CD4-positive, alpha-beta T cell treated with Interleukin-4 for 4 hours (primary cell): ENCODE results near the gene SNAPC1.
"Not testable (repeated sequence)": the region's sequence is repeated elsewhere in the genome, so short reads cannot be mapped to it uniquely, and the experiment has no call there.

Experiments
- DNase-seq: peaks from one replicate; pipeline ENCODE4 v3.0.0-alpha.2; 2020

The SNAPC1 gene

DNA sequence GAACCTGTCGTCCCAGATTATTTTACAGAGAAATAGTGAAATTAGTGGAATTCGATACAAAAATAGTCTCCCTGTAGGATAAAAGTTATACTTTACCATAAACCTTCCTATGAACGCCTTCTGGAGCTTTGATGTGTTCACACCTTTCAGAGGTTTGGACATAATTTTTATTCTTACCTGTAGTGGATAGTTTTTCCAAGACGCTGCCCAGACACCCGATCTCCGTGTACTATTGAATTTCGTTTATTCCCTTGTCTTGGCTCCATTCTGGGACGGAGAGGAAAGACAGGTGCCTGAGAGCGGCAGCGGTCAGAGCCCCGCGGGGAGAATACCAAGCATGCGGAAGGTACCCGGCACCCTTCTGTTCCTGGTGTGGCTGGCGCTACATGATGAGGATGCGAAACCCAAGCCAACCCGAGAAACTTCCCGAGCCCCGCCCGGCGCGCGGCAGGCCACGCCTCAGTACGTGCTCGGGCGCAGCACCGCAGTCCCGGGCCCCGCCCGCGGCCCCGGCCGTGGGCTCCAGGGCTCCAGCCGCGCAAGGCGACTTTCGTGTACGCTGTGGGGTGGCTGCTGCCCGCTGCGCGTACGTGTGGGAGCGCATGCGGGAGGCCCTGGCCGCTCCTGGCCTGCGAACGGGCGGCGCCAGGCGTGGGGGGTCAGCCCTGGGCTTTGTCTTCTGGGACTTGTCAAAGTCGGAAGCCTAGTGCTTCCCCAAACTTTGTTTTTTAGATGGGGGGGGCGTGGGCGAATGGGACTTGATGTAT is 11.3 kb upstream of the SNAPC1 start:
- peak; percentile 69 for DNase-seq

DNA sequence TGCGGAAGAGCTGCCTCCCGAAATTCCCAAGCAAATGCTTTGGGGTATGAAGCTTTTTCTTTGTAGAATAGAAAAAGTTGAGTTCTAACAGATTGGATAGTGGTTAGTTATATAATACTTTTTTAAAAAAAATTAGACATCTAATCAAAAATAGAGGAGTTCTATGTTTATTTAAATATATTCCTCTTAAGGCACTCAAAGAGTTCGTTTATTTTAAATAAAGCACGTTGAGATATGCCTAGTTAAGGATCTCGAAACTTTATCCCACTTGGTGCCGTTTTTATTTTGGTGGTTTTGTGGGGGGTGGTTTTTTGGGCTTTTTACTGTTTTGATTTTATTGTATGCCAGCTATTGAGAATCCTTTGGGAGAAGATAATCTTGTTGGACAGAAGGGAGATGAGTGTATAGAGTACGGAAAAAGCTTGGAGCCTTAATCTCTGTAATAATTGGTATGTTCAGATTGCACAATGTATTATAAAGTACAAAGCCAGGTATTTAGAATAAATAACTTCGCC is 10.7 kb upstream of the SNAPC1 start:
- no peak for DNase-seq

DNA sequence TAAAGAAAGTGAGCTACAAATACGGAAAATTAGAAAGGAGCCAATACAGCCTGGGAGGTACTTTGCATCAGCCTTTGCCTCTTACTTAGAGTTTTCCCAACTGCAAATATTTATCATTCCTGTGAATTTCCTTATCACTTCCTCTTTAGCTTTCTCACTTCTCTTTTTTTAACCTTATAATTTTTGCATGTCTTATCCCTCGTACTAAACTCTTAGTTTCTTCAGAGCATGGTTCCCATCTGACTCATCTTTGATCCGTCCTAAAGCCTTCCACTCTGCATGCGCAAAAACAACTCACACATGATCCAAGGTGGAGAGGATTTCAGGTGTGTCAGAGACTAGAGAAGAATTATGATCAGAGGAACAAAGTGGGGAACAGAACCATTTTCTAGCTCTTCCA is 9.6 kb upstream of the SNAPC1 start:
- DNase-seq, result no peak

DNA sequence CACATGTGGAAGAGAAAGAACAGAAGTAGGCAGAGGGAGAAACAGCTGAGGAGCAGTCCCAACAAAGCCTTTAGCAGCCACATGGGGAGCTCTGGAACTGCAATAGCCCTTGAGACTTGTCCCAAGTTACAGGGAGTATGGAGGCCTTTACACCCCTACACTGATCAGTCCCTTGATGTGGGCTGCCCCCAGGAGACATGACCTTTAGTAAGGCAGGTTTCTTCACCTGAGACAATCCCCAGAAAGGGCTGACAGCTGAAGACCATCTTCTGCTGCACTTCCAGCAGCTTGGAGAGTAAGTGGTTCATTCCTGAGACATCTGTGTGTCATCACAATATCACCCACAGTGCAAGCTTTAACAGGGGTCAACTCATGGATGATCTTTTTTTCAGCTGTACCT is 8.6 kb upstream of the SNAPC1 start:
- no peak for DNase-seq

DNA sequence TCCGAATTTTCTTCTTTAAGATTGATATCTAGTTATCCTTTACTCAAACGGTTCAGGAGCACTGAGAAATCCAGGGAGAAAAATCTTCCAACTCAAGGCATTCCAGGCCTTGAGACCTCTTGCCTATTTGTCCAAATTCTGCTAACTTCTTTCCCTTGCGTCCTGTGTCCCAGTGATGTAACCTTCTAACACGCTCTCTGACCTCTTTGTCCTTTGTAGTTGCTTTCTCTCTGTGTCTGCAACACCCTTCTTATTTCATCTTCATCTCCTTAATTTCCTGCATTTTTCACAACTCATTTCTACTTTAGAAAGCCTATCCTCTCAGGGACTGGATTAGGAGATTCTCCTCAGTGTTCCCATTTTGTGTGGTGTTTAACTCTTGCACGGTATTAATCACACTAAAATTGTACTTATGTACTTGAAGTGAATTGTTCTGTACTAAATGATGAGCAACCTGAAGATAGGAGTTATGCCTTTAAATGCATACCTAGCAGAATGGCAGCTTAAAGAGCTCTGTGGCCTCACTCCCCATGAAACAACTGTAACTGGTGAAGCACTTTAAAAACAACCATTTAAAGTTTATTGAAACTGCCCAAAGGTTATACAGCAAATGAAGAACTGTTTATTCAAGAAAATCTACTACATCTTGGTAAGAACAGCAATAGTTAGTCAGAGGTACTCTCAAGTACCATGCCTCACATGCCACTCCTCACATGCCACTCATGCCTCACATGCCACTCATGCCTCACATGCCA is 7.4 kb upstream of the SNAPC1 start:
- DNase-seq, result no peak

DNA sequence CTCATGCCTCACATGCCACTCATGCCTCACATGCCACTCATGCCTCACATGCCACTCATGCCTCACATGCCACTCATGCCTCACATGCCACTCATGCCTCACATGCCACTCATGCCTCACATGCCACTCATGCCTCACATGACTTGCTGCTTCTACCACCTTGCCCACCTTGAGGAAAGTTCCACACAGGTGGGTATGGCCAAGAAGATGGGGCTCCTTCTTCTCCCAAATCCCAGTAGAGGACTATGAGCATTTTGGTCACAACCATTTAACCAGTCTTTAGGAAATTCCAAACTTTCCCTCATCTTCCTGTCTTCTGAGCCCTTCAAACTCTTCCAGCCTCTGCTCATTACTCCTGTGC is 6.9 kb upstream of the SNAPC1 start:
- not testable (repeated sequence) for DNase-seq

DNA sequence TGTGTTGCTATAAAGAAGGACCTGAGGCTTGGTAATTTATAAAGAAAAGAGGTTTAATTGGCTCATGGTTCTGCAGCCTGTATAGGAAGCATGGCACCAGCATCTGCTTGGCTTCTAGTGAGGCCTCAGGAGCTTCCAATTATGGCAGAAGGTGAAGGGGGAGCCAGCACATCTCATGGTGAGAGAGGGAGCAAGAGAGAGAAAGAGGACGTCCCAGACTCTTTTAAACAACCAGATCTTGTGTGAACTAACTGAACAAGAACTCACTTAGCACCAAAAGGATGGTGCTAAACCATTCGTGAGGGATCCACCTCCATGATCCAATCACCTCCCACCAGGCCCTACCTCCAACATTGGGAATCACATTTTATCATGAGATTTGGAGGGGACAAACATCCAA is 6.1 kb upstream of the SNAPC1 start:
- DNase-seq, result no peak

DNA sequence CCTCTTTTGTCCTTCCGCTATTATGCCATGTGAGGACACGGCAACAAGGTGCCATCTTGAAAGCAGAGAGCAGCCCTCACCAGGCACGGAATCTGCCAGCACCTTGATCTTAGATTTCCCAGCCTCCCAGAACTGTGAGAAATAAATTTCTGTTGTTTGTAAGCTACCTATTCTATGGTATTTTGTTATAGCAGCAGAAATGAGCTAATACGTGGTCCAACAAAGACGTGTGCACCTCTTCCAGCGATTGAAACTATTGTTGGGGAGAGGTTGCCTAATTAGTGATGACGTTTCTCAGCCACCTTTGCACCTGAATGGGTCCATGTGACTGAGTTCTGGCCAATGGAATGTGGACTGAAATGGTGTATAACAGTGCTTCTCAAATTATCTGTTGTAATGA is 2.3 kb upstream of the SNAPC1 start:
- no peak for DNase-seq

DNA sequence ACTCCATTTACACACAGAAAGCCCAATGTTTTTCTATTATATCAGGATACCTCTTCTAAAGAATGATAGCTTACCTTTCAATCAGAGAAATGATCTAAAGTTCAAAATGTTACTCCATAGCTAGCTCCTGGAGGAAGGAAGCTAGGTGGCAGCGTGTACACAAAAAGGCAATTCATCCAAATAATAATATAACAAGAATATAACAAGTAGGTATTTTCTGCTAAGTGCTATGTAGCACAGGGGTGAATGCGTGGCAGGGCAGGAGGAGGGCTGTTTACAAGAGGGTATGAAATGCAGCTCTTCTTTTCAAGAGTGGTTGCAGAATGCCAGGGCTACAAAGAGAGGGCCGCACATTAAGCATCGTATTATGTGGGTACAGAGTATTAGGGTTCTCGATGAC is 663 bp upstream of the SNAPC1 start:
- peak; percentile 5 for DNase-seq

DNA sequence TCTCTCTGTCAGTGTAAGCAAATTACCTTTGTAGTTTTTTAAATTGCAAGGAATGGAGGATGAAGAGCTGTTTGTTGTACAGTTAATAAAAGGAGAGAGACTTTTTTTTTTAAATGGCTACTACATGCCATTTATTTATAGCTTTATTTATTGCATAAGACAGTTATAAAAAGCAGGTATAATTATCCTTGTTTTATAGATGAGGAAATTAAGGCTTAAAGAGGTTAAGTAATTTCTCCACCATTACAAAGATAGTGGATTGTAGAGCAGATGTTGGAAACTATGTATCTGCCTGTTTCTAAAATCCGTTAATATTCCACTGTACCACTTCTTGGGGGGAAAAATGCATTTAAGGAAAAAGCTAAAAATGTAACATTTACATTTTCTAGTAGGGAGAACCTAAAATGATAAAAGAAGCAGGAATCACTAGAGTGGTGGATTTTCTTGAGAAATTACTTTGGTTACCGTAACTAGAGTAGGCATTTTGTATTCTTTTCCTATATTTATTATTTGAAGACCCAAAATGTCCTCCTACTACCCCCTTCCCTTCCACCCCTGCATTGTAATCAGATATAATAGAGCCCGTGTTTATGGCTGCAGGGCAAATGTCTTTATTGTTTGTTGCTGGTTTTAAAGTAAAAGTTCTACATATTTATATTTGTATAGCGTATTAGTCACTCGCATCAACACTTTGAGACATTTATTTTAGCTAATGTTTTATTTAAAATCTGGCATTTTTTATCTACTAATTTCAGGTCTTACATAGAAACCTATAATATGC is 2.3 kb downstream of the SNAPC1 start:
- no peak for DNase-seq

DNA sequence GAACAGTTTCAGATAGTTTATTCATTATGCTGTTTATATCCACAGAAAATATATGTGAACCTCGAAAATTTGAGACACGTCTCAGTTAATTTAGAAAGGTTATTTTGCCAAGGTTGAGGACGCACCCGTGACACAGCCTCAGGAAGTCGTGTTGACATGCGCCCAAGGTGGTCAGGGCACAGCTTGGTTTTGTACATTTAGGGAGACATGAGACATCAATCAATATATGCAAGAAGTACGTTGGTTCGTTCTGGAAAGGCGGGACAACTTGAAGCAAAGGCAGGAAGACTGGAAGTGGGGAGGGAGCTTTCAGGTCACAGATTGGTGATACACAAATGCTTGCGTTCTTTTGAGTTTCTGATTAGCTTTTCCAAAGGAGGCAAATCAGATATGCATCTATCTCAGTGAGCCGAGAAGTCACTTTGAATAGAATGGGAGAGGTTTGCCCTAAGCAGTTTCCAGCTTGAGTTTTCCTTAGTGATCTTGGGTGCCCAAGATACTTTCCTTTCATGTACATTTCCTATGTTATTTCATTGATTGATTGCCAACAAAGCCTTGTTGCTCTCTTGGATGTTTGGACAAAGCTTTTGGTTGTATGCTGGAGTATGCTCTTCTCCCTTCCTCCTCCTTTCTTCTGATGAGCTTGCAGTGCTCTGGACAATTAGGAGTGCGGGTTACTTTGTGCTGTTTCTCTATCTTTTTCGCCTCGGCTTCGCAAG is 3.2 kb downstream of the SNAPC1 start:
- no peak for DNase-seq

DNA sequence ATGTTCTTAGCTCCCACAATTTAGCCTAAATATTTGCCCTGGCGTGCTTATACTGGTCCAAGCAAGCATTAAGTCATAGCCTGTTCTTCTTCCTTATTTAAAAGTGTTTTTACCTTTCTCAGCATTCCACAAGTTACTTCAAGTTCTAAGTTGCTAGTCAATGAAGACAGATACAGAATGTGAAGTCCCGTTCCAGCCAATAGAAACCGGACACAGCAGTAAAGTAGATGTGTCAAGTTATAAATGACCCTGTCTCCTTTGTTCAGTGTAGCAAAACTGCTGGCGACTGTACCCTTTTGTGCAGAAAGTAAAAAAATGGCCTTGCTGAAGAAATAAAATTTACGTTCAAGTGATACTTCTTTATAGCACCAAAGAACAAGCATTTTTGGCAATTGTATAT is 3.9 kb downstream of the SNAPC1 start:
- DNase-seq, result no peak

DNA sequence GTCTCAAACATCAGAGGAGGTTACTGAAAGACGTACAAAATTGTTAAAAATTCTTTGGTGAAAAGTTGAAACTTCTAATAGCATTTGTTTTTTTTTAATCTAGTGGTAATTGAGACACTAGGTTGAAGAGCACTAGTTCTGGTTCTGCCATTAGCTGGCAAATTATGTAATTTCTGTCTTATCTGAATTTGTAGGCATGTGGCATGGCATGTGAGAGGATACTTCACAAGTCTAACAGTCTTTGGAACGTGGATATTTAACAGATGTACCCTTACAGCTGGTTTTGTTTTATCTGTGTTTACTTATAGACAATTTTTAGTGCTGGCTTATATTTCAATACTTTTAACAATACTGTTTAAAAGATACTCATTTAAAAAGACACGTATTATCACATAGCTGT is 6.0 kb downstream of the SNAPC1 start:
- no peak for DNase-seq

DNA sequence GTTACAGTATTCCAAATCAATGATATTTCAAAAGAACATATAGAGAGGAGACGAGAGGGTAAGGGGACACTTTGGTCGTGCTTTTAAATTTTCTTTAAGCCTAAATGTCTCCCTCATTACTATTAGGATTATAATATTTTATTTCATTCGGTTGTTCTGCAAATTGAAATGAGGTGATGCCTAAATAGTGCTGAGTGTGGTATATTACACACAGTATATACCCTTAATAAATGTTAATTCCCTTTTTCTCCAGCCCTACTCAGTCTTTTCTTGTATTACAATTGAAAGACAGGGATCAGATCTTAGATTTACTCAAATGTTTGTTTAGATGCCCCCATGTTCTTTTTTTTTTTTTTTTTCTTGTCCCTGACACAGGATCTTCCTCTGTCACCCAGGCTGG is 7.7 kb downstream of the SNAPC1 start:
- DNase-seq, result no peak

DNA sequence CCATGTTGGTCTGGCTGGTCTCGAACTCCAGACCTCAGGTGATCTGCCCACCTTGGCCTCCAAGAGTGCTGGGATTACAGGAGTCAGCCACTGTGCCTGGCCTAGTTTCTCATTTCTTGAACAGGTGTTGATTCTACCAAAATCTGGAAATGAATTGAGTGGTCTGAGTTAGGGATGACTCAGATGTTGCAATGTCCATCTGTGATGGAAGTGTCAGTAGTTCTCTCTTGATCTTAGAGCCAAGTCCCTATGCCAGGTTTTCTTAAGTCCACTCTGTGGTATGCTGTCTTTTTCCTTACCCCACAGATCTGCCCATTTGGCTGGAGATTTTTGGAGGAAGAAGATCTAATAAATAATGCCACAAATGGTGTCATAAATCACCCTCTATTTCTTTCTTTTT is 12.6 kb downstream of the SNAPC1 start:
- no peak for DNase-seq

DNA sequence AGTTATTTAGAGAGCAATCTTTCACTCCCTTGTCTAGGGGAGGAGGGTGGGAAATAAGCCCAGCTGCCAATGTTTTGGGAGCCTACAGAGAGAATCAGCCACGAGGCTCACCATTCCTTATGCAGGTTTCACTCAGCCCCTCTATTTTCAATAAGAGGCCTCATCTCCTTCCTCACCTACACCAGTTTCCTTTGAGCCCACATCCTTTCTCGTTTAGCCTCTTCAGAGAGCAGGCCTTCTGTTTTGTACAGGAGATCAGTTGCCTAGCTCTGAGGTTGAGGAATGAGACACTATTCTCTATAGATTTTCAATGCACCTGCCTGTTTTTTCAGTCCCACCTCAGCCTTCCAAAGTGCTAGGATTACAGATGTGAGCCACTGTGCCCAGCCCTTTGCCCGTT is 17.9 kb downstream of the SNAPC1 start:
- peak; percentile 2 for DNase-seq

DNA sequence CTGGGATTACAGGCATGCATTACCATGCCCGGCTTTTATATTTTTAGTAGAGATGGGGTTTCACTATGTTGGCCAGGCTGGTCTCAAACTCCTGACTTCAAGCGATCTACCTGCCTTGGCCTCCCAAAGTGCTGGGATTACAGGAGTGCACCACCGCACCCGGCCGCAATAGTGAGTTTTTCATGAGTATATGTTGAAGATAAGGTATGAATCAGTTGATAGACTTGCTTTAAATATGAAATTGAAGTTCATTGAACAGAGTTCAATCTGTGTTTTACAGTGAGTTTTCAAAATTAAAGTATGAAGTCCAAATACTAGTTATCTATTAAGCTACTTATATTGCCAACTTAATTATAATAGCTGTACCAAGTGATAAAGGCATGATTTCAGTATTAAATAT is 35.1 kb downstream of the SNAPC1 start:
- DNase-seq, result no peak

DNA sequence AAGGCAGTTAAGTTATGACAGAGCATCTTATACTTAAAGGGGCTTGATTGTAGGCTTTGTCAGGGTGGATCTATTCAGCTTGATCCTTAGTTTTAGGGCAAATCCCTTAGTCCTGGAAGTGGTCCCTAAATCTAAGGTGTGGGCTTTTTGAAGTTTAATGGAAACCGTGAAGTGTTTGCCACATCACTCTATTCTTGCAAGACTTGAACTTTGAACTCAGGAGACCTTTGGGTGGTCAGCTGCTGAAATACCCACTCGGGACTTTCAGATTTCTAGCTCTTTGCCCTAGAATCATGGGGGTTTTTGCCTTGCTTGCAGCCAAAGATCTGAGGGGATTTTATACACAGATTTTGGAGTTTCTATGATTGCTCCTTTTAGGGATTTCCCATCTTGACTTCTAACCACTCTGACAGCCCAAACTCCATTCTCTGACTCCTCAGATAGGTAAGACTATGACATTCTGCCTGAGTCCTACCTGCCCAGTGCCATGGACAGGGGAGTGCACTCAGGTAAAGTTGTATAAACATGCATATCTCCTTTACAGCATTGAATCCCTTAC is 39.9 kb downstream of the SNAPC1 start:
- no peak for DNase-seq

DNA sequence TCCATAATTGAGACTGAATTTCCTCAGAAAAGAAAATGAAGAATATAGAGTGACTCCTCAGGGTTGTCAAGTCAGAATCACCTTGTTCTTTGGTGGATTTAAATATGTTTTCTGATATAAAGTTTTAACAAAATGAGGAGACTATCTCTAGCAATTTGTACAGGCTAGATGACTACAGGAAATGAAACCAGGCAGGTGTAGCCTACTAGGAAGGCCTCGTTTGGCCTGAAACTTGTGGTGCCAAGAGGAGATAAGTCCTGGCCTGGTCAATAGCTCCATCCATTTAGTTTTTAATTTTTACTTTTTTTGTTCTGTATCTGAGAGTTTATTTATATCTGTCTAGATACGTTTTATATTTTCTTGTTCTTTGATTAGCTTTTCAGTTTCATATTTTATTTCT is 41.5 kb downstream of the SNAPC1 start:
- DNase-seq, result no peak

DNA sequence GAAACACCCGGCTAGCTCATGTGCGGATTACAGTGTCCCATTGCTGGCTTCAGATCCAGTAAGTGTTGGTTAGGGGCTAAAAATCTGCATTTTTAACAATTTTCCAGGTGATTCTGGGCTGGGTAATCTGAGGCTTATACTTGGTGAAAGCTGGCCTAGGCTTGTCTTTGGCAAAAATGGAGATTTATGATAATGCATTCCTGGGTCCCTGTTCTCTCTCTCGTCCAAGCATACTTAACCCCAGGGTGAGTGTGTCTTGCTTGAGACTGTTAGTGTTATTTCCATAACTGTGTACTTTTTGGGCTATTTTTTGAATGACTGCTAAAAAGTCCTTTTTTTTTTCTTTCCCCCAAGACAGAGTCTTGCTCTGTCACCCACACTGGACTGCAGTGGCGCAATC is 43.2 kb downstream of the SNAPC1 start:
- no peak for DNase-seq

DNA sequence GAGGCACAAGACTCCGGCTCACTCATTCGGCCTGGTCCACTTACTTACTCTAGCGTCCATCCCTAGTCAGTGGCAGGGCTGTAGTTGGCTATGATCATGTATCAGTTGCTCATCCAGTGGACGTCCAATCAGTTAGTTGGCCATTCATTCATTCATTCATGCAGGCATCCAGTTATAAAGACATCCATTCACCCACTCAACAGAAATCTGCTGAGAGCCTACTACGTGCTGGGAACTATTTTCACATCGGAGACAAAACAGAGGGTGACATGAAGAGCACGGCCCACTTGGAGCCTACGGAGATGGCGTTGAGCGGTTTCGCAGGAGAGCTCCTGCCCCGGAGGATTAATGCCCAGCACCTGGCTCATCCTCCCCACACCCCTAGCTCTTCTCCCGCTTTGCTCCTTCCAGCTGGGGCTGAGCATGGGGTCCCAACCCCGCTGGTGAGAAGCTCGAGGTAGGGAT is 49.7 kb downstream of the SNAPC1 start:
- no peak for DNase-seq

DNA sequence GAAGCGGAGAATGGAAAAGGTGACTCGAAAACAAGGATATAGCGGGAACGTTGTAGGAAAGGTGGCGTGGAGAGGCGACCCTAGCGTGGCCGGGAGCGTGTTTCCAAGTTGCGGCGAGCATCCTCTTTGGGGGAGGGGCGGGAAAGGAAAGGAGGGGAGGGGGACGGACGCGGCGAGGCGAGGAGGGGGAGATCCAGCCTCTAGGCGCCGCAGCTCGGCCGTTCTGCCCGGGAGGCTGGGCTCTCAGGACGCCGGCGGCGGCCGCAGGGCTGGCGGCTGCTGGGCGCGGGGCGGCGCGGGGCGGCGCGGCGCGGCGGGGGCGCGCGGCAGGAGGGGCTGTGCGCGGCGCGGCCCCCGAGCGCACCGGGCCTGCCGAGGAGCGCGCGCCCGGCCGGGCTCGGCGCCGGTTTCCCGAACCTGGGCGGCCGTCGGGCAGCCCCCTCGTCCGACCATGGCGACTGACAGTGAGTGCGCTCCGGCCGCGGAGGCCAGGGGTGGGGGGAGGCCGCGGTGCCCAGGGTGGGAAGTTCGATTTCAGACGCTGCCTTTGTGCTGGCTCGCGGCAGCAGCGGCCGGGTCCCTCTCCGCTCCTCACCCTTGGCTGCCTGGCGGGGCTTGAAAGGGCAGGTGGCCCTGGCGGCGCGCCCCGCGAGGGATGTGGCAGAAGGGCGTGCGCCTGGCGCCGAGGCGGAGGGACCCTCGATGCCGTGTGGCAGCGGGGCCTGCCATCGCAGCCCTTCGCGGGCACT is 50.3 kb downstream of the SNAPC1 start, which contains the start of gene SYT16:
Gene SYT16 (plus strand): TSS at position 357 of the 749 bp plus-strand sequence.
- DNase-seq, result no peak
